IMR-90 (cell line): Measurements from ENCODE around the gene CXorf49.
"Not testable (repeated sequence)": the region's sequence is repeated elsewhere in the genome, so short reads cannot be mapped to it uniquely, and the experiment has no call there.

Experiments used
- CEBPB ChIP-seq: IDR thresholded peaks from 2 replicates; pipeline ENCODE4 v1.6.1; 2012; ENCODE audit warnings: low read depth, low read length, improper control_type of control experiment
- ELK1 ChIP-seq: fragments of 150-350 bp; IDR thresholded peaks from 2 replicates; pipeline ENCODE4 v1.6.1; 2016; ENCODE audit warnings: low read depth, mild to moderate bottlenecking, low read length, moderate library complexity, borderline replicate concordance
- MAFK ChIP-seq: IDR thresholded peaks from 2 replicates; pipeline ENCODE4 v1.6.1; 2012; ENCODE audit warnings: low read depth, low read length, improper control_type of control experiment
- MAZ ChIP-seq: IDR thresholded peaks from 2 replicates; pipeline ENCODE4 v1.6.1; 2012; ENCODE audit warnings: low read depth, mild to moderate bottlenecking, low read length, improper control_type of control experiment, moderate library complexity, borderline replicate concordance
- MXI1 ChIP-seq: IDR thresholded peaks from 2 replicates; pipeline ENCODE4 v1.6.1; 2012; ENCODE audit warnings: low read depth, mild to moderate bottlenecking, low read length, moderate library complexity, borderline replicate concordance
- NFE2L2 ChIP-seq: fragments of 150-350 bp; IDR thresholded peaks from 2 replicates; pipeline ENCODE4 v1.6.1; 2016; ENCODE audit warnings: low read depth, mild to moderate bottlenecking, low read length
- POLR2A ChIP-seq: IDR thresholded peaks from 2 replicates; pipeline ENCODE4 v1.6.1; 2012; ENCODE audit warnings: mild to moderate bottlenecking, low read depth, low read length
- RAD21 ChIP-seq: IDR thresholded peaks from 2 replicates; pipeline ENCODE4 v1.6.1; 2012; ENCODE audit warnings: low read length, improper control_type of control experiment
- RCOR1 ChIP-seq: IDR thresholded peaks from 2 replicates; pipeline ENCODE4 v1.6.1; 2012; ENCODE audit warnings: mild to moderate bottlenecking, low read length, improper control_type of control experiment; ENCODE audit not compliant: insufficient replicate concordance
- USF2 ChIP-seq: fragments of 150-350 bp; IDR thresholded peaks from 2 replicates; pipeline ENCODE4 v1.6.1; 2017; ENCODE audit warnings: mild to moderate bottlenecking, antibody characterized with exemption, low read length, low read depth
- TF ChIP-seq, protein P1 (sequence below): conservative IDR thresholded peaks from 2 replicates; pipeline ENCODE4 v1.5.1; 2012; ENCODE audit warnings: mild to moderate bottlenecking, low read depth, low read length, improper control_type of control experiment

DNA sequence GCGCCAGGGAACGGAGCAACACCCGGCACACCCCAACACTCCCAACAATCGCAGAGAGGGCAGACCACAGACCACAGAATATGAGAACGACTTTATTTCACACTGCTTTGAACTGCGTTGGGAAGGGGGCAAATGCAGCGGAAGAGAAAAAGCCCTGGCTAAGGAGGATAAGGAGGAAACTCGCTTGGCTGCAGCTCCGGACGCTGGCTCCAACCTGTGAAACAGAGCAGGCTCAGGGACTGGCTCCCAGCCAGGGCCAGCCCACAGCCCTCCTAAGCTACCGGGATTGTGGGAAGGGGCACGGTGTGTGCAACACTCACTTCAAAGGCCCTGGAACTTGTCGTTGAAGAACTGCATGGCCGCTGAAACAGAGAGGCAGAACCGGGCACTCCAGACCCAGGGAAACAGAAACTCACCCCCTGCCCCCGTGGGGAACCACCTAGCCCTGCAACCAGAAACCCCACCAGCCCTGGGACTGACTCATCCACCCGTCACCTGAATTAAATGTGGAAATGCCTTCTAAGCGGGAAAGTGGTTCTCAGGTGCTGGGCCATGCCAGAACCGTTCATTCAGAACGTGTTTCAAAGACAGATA lies 42.7 kb upstream of the CXorf49 start:
- TF ChIP-seq MAZ, MXI1, POLR2A, RAD21, MAFK, RCOR1, USF2, NFE2L2, ELK1, CEBPB: not testable (repeated sequence)
- TF ChIP-seq, protein P1, sequence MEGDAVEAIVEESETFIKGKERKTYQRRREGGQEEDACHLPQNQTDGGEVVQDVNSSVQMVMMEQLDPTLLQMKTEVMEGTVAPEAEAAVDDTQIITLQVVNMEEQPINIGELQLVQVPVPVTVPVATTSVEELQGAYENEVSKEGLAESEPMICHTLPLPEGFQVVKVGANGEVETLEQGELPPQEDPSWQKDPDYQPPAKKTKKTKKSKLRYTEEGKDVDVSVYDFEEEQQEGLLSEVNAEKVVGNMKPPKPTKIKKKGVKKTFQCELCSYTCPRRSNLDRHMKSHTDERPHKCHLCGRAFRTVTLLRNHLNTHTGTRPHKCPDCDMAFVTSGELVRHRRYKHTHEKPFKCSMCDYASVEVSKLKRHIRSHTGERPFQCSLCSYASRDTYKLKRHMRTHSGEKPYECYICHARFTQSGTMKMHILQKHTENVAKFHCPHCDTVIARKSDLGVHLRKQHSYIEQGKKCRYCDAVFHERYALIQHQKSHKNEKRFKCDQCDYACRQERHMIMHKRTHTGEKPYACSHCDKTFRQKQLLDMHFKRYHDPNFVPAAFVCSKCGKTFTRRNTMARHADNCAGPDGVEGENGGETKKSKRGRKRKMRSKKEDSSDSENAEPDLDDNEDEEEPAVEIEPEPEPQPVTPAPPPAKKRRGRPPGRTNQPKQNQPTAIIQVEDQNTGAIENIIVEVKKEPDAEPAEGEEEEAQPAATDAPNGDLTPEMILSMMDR: not testable (repeated sequence)
